HG03103 (cell line): ENCODE measurements around the gene PACC1.
"Not testable (repeated sequence)": the region's sequence is repeated elsewhere in the genome, so short reads cannot be mapped to it uniquely, and the experiment has no call there.

Experiments used
- ATAC-seq: cut with Tn5 transposase; IDR thresholded peaks from one replicate; pipeline ENCODE4 v1.9.1; 2021; ENCODE audit warnings: low read depth; ENCODE audit not compliant: unreplicated experiment

The PACC1 gene

DNA sequence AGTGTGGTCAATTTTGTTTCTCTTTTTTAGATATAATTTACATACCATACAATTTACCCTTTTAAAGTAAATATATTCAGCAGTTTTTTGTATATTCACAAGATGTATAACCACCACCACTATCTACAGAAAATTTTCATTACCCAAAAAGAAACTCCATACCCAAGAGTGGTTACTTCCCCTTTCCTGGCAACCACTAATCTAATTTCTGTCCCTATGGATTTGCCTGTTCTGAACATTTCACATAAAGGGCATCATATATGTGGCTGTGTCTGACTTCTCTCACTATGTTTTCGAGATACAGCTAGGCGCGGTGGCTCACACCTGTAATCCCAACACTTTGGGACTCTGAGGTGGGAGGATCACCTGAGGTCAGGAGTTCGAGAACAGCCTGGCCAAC is 13.6 kb downstream of the PACC1 start:
- ATAC-seq: no peak

DNA sequence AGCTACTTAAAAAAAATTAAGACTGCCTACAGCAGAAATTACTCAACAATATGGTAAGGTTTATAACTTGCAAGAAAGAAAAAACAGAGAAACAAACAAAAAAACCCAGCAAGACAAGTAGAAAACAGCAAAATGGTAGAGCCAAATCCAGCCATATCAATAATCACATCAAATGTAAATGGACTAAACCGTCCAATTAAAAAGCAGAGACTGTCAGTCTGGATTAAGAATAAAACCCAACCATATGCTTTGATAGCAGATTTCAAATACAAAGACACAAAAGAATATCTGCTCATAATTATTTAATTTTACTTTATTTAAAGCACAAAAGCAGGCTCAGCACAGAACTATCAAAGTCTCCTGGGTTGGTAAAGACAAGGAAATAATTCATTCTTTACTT is 17.5 kb downstream of the PACC1 start:
- no peak for ATAC-seq

DNA sequence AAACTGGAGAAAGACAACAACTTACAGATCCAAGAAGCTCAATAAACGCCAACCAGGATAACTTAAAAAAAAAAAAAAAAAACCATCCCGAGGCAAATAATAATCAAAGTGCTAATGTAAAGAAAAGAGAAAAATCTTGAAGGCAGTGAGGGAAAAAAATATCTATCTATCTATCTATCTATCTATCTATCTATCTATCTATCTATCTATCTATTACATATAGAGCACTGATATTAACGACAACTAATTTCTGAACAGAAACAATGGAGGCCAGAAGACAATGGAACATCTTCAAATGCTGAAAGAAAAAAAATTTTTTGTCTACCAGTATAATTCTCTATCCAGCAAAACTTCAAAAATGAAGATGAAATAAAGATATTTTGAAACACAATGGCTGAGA is 18.0 kb downstream of the PACC1 start:
- ATAC-seq: no peak

DNA sequence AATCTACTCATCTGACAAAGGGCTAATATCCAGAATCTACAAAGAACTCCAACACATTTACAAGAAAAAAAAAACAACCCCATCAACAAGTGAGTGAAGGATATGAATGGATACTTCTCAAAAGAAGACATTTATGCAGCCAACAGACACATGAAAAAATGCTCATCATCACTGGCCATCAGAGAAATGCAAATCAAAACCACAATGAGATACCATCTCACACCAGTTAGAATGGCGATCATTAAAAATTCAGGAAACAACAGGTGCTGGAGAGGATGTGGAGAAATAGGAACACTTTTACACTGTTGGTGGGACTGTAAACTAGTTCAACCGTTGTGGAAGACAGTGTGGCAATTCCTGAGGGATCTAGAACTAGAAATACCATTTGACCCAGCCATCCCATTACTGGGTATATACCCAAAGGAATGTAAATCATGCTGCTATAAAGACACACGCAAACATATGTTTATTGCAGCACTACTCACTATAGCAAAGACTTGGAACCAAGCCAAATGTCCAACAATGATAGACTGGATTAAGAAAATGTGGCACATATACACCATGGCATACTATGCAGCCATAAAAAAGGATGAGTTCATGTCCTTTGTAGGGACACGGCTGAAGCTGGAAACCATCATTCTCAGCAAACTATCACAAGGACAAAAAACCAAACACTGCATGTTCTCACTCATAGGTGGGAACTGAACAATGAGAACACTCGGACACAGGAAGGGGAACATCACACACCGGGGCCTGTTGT is 18.8 kb downstream of the PACC1 start:
- ATAC-seq: not testable (repeated sequence)

DNA sequence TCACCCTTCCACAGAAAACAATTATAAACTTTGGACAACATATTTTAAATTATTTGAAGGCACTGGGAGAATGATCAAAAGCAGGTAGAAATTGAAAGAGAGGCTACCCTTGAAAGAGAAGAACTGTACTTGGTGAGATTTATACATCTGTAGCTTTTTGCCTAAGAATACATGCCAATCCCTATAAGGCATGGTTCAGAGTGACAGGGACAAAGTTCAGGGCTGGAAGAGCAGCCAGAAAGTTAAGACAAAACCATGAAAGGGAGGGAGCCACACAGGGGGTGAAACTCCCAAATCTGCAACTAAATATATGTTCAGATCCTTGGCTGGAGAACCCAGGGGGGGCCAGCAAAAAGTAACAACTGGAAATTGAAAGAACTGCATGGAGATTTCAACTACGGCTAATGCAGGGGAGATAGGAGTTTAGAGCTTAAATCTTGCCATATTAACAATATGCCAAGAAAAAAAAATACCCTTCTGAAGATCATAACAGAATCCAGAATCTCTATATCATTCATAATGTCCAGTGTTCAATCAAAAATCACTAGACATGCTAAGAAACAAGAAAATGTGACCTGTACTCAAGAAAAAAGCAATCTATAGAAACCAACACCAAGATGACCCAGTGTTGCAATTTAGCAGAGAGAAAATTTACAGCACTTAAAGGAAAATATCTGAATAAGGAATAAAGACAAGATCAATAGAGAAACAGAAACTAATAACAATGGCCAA is 25.5 kb downstream of the PACC1 start:
- no peak for ATAC-seq

DNA sequence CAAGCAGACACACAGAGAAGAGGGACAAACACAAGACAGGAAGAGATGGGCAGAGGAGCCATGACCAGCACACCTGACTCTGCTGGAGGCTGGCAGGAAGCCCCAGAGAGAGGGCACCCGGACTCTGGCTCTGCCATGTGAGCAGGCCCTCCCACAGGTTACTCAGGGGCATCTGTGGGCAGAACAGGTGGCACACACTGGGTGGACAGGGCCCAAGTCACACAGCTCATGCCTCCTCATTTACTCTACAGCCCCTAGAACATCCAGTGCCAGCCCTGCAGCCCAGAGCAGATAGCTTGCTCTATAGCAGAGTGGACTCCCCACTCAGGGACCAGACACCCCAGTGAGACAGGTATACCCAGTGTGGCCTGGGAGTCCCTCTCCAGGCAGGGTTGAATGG is 28.7 kb downstream of the PACC1 start:
- no peak for ATAC-seq

DNA sequence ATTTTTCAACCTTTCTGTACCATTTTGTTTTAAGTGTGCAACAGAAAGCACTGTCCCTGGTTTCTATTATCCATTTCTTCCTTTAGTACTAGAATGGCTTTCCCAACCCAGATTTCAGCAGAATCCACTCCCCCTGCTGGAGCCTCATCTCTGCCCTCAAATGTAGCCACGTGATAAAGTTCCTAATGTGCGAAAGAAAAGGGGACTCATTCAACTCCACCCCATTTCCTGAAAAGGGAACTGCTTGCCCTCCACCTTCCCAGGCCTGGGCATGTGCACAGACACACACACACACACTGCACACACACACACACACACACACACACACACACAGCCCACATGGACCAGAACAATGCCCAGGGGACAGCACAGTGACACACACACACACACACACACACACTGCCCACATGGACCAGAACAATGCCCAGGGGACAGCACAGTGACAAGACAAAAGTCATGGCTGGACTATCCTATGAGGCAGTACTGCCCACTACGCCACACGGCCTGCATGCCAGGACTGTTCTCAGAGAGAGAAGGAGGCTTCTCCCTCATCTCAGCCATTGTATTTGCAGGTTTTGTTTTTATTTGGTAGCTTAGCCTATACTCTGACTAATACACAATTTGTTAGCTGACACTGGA is 33.2 kb downstream of the PACC1 start:
- ATAC-seq: no peak

DNA sequence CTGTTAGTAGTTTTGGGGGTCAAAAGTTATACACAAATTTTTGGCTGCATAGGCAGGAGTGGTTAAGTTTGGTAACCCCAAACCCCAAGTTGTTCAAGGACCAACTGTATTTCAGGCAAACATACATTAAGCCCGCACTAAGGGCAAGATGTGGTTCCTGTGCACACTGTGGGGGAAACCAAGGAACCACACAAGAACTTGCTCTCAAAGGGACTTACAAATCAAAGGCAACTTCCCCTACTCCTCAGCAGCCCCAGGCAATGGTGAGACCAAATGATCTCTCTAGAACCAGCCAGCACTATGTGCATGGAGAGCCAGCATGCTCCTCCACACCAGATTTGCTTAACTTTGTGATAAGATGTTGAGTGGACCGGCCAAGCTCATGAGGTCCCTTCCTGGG is 35.3 kb downstream of the PACC1 start:
- no peak for ATAC-seq

DNA sequence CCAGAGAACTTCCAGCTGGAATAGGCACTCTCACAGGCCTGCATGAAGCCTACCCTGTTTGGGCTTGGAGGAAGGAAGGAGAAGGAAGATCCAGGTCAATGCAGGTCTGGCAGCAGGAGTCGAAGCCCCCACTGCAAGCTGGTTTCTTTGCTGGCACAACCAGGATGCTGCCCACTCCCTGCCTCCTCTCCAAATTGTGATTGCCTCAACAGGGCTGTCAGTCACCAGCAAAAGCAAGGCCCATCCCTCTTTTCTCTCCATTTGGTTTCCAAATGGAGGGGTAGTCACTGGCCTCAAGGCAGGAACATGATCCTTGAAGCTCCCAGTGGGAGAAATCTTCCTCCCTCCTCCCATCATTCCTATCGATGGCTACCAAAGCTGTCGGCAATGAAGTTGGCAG is 37.0 kb downstream of the PACC1 start:
- no peak for ATAC-seq

DNA sequence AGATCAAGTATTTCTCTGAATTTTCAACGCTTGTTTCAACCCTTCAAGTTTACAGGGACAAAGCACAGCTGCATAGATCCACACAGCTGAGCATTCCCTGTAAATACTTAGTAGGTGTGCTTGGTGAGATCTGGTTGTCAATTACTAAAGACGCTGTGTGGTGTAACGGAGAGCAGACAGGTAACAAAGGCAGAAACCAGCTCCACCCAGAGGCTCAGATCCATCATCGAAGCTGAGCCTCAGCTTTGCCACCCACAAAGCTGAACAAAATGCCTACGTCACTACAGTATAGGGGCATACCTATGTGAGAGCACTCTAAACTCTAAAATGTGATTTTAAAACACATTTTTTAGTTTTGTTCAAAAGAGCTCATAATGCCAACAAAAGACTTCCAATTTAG is 38.7 kb downstream of the PACC1 start:
- no peak for ATAC-seq

DNA sequence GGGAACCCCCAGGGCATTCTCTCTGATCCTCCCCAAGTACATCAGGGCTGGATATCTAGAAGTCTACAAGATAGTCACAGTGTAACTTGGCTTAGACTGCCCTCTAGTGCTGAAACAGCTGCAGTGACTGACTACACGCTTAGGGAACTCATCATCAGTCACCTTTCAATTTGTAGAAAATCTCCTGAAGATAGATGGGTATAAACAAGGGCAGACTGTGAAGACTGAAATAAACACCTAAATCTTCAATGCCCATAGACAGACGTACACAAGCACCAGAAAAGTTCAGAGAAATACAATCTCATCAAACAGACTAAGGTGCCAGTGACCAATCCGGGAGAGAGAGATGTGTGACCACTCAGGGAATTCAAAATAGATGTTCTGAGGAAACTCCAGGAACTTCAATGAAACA is 46.6 kb downstream of the PACC1 start:
- peak; percentile 79 for ATAC-seq

DNA sequence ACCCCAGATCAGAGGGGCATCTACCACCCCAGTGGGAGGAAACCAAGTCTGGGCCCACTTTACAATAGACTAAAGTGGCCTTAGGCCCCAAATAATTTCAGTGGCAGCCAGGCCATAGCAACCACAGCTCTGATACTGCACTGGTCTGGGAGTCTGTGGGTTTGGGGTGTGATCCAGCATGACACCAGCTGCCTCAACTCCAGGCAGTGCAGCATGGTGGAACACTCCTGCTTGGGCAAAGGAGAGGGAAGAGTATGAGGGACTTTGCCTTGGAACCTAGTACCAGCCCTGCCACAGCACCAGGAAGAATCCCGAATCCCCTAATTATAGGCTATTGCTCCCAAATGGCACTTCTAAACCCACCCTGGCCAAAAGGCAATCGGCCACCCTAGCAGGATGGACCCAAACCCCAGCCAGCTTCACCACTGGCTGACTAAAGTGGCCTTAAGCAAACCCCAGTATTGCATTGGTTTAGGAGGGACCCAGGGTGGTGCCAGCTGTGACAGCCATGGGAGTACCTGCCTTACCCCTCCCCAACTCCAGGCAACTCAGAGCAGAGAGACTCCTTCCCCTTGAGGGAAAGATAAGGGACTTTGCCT is 47.1 kb downstream of the PACC1 start:
- no peak for ATAC-seq

DNA sequence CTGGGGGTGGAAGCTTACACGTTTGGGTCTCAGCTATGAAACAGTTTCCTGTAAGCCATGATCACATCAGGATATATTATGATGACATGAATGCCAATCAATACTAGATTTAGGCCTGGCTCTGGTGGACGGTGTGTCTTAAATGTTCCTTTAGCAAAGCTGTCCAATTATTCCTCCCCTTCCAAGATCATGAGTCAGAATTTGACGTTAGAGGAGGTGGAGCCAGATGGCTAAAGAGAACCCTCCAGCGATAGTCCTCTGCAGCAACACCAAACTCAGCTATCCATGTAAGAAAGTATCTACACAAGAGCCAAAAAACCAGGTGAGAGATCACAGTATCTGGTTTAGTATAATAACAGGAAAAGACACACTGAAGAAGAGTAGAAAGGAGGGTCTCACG is 47.8 kb downstream of the PACC1 start:
- no peak for ATAC-seq

DNA sequence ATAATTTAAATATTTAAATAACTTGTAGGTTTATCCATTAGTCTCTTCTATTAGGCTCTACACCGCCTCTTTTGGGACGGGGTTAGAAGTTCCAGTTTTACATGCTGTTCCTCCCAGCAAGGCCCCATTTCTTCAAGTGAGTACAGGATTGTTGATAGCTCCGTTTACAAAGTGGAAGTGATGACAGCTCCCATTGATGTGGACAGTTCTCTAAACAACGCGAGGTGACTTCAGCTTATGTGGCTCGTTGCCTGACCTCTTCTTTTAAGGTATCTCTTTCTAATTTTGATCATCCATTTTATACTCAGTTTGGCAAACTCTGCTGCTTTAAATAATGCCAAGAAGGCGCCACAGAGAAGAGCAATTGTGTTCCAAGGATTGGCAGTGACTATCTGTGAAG is 49.7 kb downstream of the PACC1 start:
- ATAC-seq: no peak

DNA sequence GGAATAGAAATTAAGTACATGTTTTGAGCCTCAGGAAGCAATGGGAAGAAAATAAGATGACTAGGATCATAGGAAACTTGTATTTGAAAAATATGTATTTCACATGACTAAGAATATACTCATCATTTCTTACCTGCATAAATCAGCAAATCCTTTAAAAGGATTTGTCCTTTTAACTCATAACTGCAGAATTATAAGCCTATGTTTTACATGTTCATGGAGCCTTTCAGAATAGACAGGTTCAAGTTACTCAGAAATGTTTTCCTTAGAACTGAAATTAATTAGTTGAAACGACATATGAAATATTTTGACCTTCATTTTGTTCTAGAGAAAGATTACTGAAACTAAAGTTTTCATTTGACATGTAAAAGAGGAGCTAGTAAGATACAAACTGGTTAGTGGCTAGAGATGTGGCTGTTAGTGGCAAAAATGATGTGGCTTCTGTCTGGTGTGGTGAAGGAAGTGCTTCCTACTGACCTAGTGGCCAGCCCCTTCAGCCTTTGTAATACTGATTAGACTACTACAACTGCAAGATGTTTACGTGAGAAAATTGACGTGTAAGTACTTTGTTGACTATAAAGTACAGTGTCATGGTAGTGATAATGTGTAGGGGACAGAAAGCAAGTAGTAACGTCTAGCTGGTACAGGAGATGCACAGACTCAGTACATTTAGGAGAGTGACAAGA is 54.7 kb downstream of the PACC1 start:
- ATAC-seq: no peak

DNA sequence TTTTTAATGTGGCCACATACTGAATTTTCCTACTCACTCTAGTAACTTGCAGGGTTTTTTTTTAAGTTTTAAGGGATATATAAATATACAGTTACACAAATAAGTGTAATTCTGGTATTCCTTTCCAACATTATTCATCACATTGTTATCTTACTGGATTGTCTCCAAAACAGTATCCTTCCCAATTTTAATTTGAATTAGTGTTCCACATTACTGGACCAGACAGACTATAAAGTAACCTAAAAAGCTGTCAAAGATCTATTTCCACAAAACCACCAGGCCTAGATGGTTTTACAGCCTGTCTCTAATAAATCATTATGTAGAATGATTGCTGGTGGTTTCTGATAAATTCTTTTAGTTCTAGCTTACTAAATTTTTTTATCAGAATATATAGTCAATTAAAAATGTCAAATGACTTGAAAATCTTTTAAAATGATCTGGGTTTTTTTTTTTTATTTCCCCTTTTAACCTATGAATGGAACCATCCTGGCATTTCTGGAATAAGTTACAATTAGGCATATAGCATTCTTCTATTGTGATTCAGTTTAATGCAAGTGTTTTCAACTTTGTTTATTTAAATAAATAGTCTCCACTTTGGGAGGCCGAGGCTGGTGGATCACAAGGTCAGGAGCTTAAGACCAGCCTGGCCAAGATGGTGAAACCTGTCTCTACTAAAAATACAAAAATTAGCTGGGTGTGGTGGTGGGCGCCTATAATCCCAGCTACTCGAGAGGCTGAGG is 59.3 kb downstream of the PACC1 start:
- ATAC-seq: no peak

DNA sequence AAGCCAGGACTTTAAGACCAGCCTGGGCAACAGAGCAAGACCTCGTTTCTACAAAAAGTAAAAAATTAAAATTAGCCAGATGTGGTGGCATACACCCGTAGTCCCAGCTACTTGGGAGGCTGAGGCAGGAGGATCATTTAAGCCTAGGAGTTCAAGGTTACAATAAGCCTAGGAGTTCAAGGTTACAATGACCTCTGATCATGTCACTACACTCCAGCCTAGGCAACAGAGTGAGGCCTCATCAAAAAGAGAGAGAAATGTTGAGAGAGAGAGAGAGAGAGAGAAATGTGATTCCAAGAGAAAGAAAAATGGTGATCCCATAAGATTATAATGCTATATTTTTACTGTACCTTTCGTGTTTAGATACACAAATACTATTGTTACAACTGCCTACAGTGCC is 60.2 kb downstream of the PACC1 start:
- ATAC-seq: no peak

DNA sequence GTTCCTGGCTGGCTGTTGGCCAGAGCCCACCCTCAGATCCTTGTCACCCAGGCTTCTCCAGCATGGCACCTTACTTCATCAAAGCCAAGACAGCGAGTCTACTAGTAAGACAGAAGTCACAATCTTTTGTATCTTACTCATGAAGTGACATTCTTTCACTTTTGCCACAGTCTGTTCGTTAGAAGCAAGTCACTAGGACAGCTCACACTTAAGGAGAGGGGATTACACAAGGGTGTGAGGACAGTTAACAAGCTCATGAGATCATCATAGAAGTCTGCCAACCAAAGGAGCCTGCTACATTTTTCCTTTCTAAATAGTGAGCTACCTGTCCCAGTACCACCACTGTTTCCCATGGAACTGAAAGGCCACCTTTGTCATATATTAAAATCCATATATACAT is 61.5 kb downstream of the PACC1 start:
- no peak for ATAC-seq

DNA sequence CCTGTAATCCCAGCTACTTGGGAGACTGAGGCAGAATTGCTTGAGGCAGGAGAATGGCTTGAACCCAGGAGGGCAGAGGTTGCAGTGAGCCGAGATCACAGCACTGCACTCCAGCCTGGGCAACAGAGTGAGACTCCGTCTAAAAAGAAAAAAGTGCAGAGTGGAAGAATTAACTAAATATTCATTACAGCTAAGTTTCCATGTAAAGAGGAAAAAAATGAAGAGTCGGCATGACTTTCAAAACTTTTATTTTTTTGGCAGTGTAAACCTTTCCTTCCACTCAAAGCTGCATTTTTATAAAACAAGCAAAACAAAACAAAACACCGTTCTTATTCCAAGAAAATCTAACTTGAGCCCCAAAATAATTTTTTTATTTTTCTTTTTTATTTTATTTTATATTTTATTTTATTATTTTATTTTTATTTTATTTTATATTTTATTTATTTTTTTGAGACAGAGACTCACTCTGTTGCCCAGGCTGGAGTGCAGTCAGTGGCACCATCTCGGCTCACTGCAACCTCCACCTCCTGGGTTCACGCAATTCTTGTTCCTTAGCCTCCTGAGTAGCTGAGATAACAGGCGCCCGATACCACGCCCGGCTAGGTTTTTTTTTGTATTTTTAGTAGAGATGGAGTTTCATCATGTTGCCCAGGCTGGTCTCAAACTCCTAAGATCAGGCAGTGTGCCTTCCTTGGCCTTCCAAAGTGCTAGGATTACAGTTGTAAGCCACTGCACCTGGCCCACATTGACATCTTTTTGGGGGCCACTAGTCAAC is 62.9 kb downstream of the PACC1 start:
- no peak for ATAC-seq
